ENCODE results near the gene KIF14. TPM values are rescaled to one million over a fixed set of nuclear protein-coding genes. Genes with fewer than 3 reads are reported as not detected.
"Not testable (repeated sequence)": the region's sequence is repeated elsewhere in the genome, so short reads cannot be mapped to it uniquely, and the experiment has no call there.

The KIF14 gene
- total RNA-seq, 1 experiment from 2014 or later = 20.7 TPM

GRCh38 chr1:200556002-200556401 is 64.5 kb downstream of the KIF14 start:
- peaks cover 5% of the 10 kb centered on the region for H3K4me1 Mint-ChIP-seq (ENCODE audit: low read depth, unreplicated experiment)
- no TSS peak for BruUV-seq (replicated peaks)

GRCh38 chr1:200552737-200553136 is 67.8 kb downstream of the KIF14 start:
- peaks cover 10% of the 10 kb centered on the region for H3K36me3 Mint-ChIP-seq (ENCODE audit: insufficient read depth, unreplicated experiment)
- H3K27ac Mint-ChIP-seq (ENCODE audit: unreplicated experiment); CTCF ChIA-PET; DNase-seq; intact Hi-C loops (cut with micrococcal nuclease; ENCODE audit: unreplicated experiment); H3K27me3 Mint-ChIP-seq (ENCODE audit: unreplicated experiment); H3K4me3 Mint-ChIP-seq (ENCODE audit: low read depth, unreplicated experiment); BruUV-seq (replicated peaks); H3K9me3 Mint-ChIP-seq (ENCODE audit: low read depth, unreplicated experiment): not testable (repeated sequence)
- H3K4me1 Mint-ChIP-seq (ENCODE audit: low read depth, unreplicated experiment) = peaks cover 12% of the 10 kb centered on the region

More at GRCh38 chr1:200556002-200556401, 64.5 kb downstream of the KIF14 start:
- Mint-ChIP-seq H3K4me3 (ENCODE audit: low read depth, unreplicated experiment) (no peak overlapping the region), H3K9me3 (ENCODE audit: low read depth, unreplicated experiment) (no peaks in the 10 kb centered on the region), H3K36me3 (ENCODE audit: insufficient read depth, unreplicated experiment) (peaks cover 16% of the 10 kb centered on the region), H3K27me3 (ENCODE audit: unreplicated experiment) (no peaks in the 10 kb centered on the region), H3K27ac (ENCODE audit: unreplicated experiment) (no peak overlapping the region)
- CTCF ChIA-PET = interaction anchor here (0.6 to 2.7 kb wide), 2 partner anchors 15 to 20 kb away, joined by 3 to 9 read pairs; no protein-coding TSS in a partner anchor
- intact Hi-C loops (cut with micrococcal nuclease; ENCODE audit: unreplicated experiment) = loop anchor here (5.0 kb wide), 1 partner anchor 281 kb away; no protein-coding TSS in a partner anchor
- TF ChIP-seq, protein P1, sequence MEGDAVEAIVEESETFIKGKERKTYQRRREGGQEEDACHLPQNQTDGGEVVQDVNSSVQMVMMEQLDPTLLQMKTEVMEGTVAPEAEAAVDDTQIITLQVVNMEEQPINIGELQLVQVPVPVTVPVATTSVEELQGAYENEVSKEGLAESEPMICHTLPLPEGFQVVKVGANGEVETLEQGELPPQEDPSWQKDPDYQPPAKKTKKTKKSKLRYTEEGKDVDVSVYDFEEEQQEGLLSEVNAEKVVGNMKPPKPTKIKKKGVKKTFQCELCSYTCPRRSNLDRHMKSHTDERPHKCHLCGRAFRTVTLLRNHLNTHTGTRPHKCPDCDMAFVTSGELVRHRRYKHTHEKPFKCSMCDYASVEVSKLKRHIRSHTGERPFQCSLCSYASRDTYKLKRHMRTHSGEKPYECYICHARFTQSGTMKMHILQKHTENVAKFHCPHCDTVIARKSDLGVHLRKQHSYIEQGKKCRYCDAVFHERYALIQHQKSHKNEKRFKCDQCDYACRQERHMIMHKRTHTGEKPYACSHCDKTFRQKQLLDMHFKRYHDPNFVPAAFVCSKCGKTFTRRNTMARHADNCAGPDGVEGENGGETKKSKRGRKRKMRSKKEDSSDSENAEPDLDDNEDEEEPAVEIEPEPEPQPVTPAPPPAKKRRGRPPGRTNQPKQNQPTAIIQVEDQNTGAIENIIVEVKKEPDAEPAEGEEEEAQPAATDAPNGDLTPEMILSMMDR (IDR thresholded peaks at IDR 0.05; ENCODE audit: unreplicated experiment) = no peak
- DNase-seq = no peak

DNA sequence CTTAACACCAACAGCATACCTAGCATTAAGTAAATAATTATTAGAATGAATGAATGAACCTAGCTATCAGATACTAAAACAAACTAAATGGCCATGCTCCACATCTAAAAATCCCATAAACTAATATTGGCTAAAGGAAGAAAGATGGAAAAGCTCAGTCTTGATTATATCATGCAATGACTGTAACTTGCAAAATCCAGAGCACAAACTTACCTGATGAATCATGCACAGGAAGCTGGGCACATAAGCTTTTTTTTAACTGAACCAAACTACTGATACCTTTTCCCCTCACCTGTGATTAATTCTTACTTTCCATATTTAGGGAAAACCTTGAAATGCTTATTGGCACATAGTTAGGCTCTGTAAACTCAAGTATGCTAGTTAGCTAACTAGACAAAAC is 70.2 kb downstream of the KIF14 start:
- peaks cover 12% of the 10 kb centered on the region for H3K4me1 Mint-ChIP-seq (ENCODE audit: low read depth, unreplicated experiment)
- DNase-seq = no peak
- intact Hi-C loops (cut with micrococcal nuclease; ENCODE audit: unreplicated experiment) = no loop called here
- H3K9me3 Mint-ChIP-seq (ENCODE audit: low read depth, unreplicated experiment) = no peaks in the 10 kb centered on the region
- H3K27ac Mint-ChIP-seq (ENCODE audit: unreplicated experiment) = no peak overlapping the region
- peaks cover 10% of the 10 kb centered on the region for H3K36me3 Mint-ChIP-seq (ENCODE audit: insufficient read depth, unreplicated experiment)
- no peaks in the 10 kb centered on the region for H3K27me3 Mint-ChIP-seq (ENCODE audit: unreplicated experiment)
- no peak overlapping the region for H3K4me3 Mint-ChIP-seq (ENCODE audit: low read depth, unreplicated experiment)
- CTCF ChIA-PET = interaction anchor here (1.6 kb wide), 1 partner anchor 9 kb away, joined by 9 read pairs; no protein-coding TSS in a partner anchor
- TF ChIP-seq, protein P1 (IDR thresholded peaks at IDR 0.05; ENCODE audit: unreplicated experiment) = no peak
- no TSS peak for BruUV-seq (replicated peaks)

DNA sequence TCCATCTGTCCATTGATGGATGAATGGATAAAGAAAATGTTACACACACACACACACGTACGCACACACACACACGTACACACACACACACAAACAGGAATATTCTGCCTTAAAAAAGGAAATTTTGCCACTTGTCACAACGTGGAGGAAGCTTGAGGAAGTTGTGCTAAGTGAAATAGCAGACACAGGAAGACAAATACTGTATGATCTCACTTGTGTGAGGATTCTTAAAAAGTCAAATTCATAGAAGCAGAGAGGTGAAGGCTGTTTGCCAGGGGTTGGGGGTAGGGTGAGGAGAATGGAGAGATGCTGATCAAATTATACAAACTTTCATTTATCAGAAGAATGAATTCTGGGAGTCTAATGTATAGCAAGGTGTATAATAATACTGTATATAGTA is 73.2 kb downstream of the KIF14 start:
- intact Hi-C loops (cut with micrococcal nuclease; ENCODE audit: unreplicated experiment) = no loop called here
- no TSS peak for BruUV-seq (replicated peaks)
- CTCF ChIA-PET = no interaction called here
- DNase-seq = no peak
- Mint-ChIP-seq H3K27me3 (ENCODE audit: unreplicated experiment) (no peaks in the 10 kb centered on the region), H3K4me1 (ENCODE audit: low read depth, unreplicated experiment) (peaks cover 16% of the 10 kb centered on the region), H3K9me3 (ENCODE audit: low read depth, unreplicated experiment) (no peaks in the 10 kb centered on the region), H3K4me3 (ENCODE audit: low read depth, unreplicated experiment) (no peak overlapping the region), H3K27ac (ENCODE audit: unreplicated experiment) (no peak overlapping the region), H3K36me3 (ENCODE audit: insufficient read depth, unreplicated experiment) (no peaks in the 10 kb centered on the region)
- TF ChIP-seq, protein P1 (IDR thresholded peaks at IDR 0.05; ENCODE audit: unreplicated experiment) = no peak

DNA sequence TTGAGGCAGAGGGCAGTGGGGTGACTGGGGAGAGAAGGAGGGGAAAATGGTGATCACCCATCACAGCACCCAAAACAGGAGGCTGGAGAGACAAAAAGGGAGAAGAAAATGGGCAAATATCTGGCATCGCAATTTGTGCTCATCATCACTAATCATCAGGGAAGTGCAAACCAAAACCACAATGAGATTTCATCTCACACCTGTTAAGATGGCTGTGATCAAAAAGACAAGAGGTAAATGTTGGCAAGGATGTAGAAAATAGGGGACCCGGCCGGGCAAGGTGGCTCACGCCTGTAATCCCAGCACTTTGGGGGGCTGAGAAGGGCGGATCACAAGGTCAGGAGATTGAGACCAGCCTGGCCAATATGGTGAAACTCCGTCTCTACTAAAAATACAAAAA is 74.0 kb downstream of the KIF14 start:
- CTCF ChIA-PET = no interaction called here
- Mint-ChIP-seq H3K4me3 (ENCODE audit: low read depth, unreplicated experiment) (no peak overlapping the region), H3K4me1 (ENCODE audit: low read depth, unreplicated experiment) (peaks cover 21% of the 10 kb centered on the region), H3K9me3 (ENCODE audit: low read depth, unreplicated experiment) (no peaks in the 10 kb centered on the region), H3K36me3 (ENCODE audit: insufficient read depth, unreplicated experiment) (no peaks in the 10 kb centered on the region), H3K27me3 (ENCODE audit: unreplicated experiment) (no peaks in the 10 kb centered on the region), H3K27ac (ENCODE audit: unreplicated experiment) (no peak overlapping the region)
- intact Hi-C loops (cut with micrococcal nuclease; ENCODE audit: unreplicated experiment) = no loop called here
- no TSS peak for BruUV-seq (replicated peaks)
- TF ChIP-seq, protein P1 (IDR thresholded peaks at IDR 0.05; ENCODE audit: unreplicated experiment) = no peak
- no peak for DNase-seq
